HT1080 (cell line): ENCODE results near the gene KRR1. TPM values are rescaled to one million over a fixed set of nuclear protein-coding genes. Genes with fewer than 3 reads are reported as not detected.

Source experiments
- DNase-seq: peaks from one replicate; pipeline ENCODE4 v3.0.0-alpha.2; 2015; ENCODE audit warnings: low read depth
- polyA plus RNA-seq, 2 experiments: library from polyadenylated mRNA; depleted of rRNA; stranded (reverse); fragments of >200 nt; gene quantifications; 2 replicates each; pipeline ENCODE4 v1.2.3, GENCODE V29; 2015
- total RNA-seq: library from RNA; depleted of rRNA; stranded (reverse); fragments of >200 nt; shearing (Covaris generic); gene quantifications from 2 replicates; pipeline ENCODE4 v1.2.3, GENCODE V29; 2014; rRNA removed

The KRR1 gene
- total RNA-seq, result 105 and 107 TPM in 2 replicates
- polyA plus RNA-seq (2015; cell fraction: cytosol; rRNA removed), result 69.3 and 73.5 TPM in 2 replicates
- polyA plus RNA-seq (2015; cell fraction: nucleus; rRNA removed), result 90.6 and 99.4 TPM in 2 replicates

GRCh38 chr12:75511116-75512048, at the start of gene KRR1:
KRR1 (minus strand) TSS chr12:75511609; CDS start chr12:75511597, 12 bp downstream.
- DNase-seq, result peak; percentile 98

GRCh38 chr12:75560167-75560566, 48.8 kb upstream of the KRR1 start:
- DNase-seq, result peak; percentile 54

GRCh38 chr12:75558287-75558686, 46.9 kb upstream of the KRR1 start:
- no peak for DNase-seq

- DNase-seq, result no peak
Measured at GRCh38 chr12:75556311-75556899, 45.0 kb upstream of the KRR1 start.

GRCh38 chr12:75554556-75554880, 43.1 kb upstream of the KRR1 start:
- no peak for DNase-seq

- DNase-seq, result no peak
Measured at GRCh38 chr12:75553836-75554555, 42.6 kb upstream of the KRR1 start.

- DNase-seq, result peak; percentile 2
Measured at GRCh38 chr12:75553398-75553797, 42.0 kb upstream of the KRR1 start.

- DNase-seq, result no peak
Measured at GRCh38 chr12:75551477-75551876, 40.1 kb upstream of the KRR1 start.

GRCh38 chr12:75550401-75551240, 39.2 kb upstream of the KRR1 start:
- DNase-seq, result no peak

GRCh38 chr12:75549989-75550388, 38.6 kb upstream of the KRR1 start:
- DNase-seq, result no peak

GRCh38 chr12:75548879-75549278, 37.5 kb upstream of the KRR1 start:
- no peak for DNase-seq

GRCh38 chr12:75545636-75546035, 34.2 kb upstream of the KRR1 start:
- DNase-seq, result no peak

- no peak for DNase-seq
Measured at GRCh38 chr12:75543529-75543928, 32.1 kb upstream of the KRR1 start.

- DNase-seq, result peak; percentile 28
Measured at GRCh38 chr12:75542942-75543341, 31.5 kb upstream of the KRR1 start.

GRCh38 chr12:75539889-75540288, 28.5 kb upstream of the KRR1 start:
- no peak for DNase-seq

- no peak for DNase-seq
Measured at GRCh38 chr12:75533239-75533638, 21.8 kb upstream of the KRR1 start.

- DNase-seq, result no peak
Measured at GRCh38 chr12:75529826-75530225, 18.4 kb upstream of the KRR1 start.

GRCh38 chr12:75529316-75529715, 17.9 kb upstream of the KRR1 start:
- DNase-seq, result no peak

GRCh38 chr12:75528692-75529091, 17.3 kb upstream of the KRR1 start:
- DNase-seq, result no peak

GRCh38 chr12:75528272-75528671, 16.9 kb upstream of the KRR1 start:
- no peak for DNase-seq
